Body of pancreas (tissue), 4 donors: ENCODE data around the gene DLG1.

Source experiments
- CTCF ChIP-seq, 7 experiments: fragments of 450-650 bp in 4 of 7; fragments of 200-600 bp in 3 of 7; sonication (generic) in 3 of 7; IDR thresholded peaks; one replicate each; pipeline ENCODE4 v1.5.1; 2016 to 2019; ENCODE audit warnings: antibody characterized with exemption in 7 of 7
- POLR2A ChIP-seq, 3 donors: fragments of 450-650 bp; IDR thresholded peaks; one replicate each; pipeline ENCODE4 v1.6.1; 2016; ENCODE audit warnings: antibody characterized with exemption in 3 of 3, mild to moderate bottlenecking in 2 of 3

DNA sequence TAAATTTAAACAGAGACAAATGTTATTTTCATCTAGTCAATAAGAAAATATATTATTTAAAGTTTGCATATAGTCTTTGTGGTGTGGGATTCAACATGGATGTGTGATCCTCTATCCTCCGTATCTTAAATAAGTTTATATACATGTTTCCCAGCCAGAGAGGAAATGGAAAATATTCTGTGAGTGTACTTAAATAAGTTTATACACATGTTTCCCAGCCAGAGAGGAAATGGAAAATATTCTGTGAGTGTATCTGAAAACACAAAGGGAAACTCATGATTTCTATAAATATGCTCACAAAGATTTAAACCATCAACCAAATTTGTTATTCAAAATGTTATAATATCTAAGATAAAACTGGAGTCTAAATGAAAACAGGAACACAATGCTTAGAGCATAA lies 158.8 kb downstream of the DLG1 start:
- no peak for TF ChIP-seq CTCF (IDR thresholded peaks at IDR 0.05)
- TF ChIP-seq POLR2A (IDR thresholded peaks at IDR 0.05), result no peak
